Measurements from ENCODE around the gene TMC7. TPM values are rescaled to one million over a fixed set of nuclear protein-coding genes. Genes with fewer than 3 reads are reported as not detected.

TMC7 gene
- total and polyA plus RNA-seq, 2 of the 13 experiments (the other 11 are each of a cell fraction or from before 2014, with no cell fraction given) = 1.2 to 5.1 TPM

GRCh38 chr16:18936727-18937340 lies 46.9 kb upstream of the TMC7 start (continued):
- no peak for TF ChIP-seq NFIB (CRISPR knock-in tag; IDR thresholded peaks at IDR 0.05; ENCODE audit: borderline replicate concordance)
- peak; percentile 91; the same call in 1 of the 2 replicates for TF ChIP-seq ERF (CRISPR knock-in tag; IDR thresholded peaks at IDR 0.05)
- no peak for TF ChIP-seq SOX6 (IDR thresholded peaks at IDR 0.05)
- peak; percentile 91 for TF ChIP-seq SOX6 (CRISPR knock-in tag; IDR thresholded peaks at IDR 0.05)
- TF ChIP-seq, protein P1, sequence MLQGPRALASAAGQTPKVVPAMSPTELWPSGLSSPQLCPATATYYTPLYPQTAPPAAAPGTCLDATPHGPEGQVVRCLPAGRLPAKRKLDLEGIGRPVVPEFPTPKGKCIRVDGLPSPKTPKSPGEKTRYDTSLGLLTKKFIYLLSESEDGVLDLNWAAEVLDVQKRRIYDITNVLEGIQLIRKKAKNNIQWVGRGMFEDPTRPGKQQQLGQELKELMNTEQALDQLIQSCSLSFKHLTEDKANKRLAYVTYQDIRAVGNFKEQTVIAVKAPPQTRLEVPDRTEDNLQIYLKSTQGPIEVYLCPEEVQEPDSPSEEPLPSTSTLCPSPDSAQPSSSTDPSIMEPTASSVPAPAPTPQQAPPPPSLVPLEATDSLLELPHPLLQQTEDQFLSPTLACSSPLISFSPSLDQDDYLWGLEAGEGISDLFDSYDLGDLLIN (CRISPR knock-in tag; IDR thresholded peaks at IDR 0.05; ENCODE audit: borderline replicate concordance) = no peak
- TF ChIP-seq THRA (CRISPR knock-in tag; IDR thresholded peaks at IDR 0.05; ENCODE audit: borderline replicate concordance) = 0 out of 2 replicates have a peak, but pooled peaks have one; percentile 17
- TF ChIP-seq ZNF143 (CRISPR knock-in tag; IDR thresholded peaks at IDR 0.05) = peak; percentile 46; the same call in 1 of the 2 replicates
- TF ChIP-seq ZNF782 (CRISPR knock-in tag; IDR thresholded peaks at IDR 0.05; ENCODE audit: borderline replicate concordance) = no peak
- TF ChIP-seq MYNN (CRISPR knock-in tag; IDR thresholded peaks at IDR 0.05; ENCODE audit: low read depth) = no peak
- TF ChIP-seq ZNF256 (CRISPR knock-in tag; conservative IDR thresholded peaks at IDR 0.05) = no peak
- no peak; the same call in 1 of the 2 replicates for TF ChIP-seq ZNF556 (CRISPR knock-in tag; IDR thresholded peaks at IDR 0.05; ENCODE audit: borderline replicate concordance)
- no peak for TF ChIP-seq PRMT3 (CRISPR knock-in tag; IDR thresholded peaks at IDR 0.05; ENCODE audit: borderline replicate concordance, low read depth)
- 0 out of 2 replicates have a peak, but pooled peaks have one; percentile 31 for TF ChIP-seq ZNF891 (CRISPR knock-in tag; IDR thresholded peaks at IDR 0.05)
- TF ChIP-seq, protein P2, sequence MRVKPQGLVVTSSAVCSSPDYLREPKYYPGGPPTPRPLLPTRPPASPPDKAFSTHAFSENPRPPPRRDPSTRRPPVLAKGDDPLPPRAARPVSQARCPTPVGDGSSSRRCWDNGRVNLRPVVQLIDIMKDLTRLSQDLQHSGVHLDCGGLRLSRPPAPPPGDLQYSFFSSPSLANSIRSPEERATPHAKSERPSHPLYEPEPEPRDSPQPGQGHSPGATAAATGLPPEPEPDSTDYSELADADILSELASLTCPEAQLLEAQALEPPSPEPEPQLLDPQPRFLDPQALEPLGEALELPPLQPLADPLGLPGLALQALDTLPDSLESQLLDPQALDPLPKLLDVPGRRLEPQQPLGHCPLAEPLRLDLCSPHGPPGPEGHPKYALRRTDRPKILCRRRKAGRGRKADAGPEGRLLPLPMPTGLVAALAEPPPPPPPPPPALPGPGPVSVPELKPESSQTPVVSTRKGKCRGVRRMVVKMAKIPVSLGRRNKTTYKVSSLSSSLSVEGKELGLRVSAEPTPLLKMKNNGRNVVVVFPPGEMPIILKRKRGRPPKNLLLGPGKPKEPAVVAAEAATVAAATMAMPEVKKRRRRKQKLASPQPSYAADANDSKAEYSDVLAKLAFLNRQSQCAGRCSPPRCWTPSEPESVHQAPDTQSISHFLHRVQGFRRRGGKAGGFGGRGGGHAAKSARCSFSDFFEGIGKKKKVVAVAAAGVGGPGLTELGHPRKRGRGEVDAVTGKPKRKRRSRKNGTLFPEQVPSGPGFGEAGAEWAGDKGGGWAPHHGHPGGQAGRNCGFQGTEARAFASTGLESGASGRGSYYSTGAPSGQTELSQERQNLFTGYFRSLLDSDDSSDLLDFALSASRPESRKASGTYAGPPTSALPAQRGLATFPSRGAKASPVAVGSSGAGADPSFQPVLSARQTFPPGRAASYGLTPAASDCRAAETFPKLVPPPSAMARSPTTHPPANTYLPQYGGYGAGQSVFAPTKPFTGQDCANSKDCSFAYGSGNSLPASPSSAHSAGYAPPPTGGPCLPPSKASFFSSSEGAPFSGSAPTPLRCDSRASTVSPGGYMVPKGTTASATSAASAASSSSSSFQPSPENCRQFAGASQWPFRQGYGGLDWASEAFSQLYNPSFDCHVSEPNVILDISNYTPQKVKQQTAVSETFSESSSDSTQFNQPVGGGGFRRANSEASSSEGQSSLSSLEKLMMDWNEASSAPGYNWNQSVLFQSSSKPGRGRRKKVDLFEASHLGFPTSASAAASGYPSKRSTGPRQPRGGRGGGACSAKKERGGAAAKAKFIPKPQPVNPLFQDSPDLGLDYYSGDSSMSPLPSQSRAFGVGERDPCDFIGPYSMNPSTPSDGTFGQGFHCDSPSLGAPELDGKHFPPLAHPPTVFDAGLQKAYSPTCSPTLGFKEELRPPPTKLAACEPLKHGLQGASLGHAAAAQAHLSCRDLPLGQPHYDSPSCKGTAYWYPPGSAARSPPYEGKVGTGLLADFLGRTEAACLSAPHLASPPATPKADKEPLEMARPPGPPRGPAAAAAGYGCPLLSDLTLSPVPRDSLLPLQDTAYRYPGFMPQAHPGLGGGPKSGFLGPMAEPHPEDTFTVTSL (CRISPR knock-in tag; IDR thresholded peaks at IDR 0.05; ENCODE audit: borderline replicate concordance) = peak; percentile 85; the same call in 1 of the 2 replicates
- no peak for TF ChIP-seq IKZF1 (IDR thresholded peaks at IDR 0.05)
- TF ChIP-seq MZF1 (CRISPR knock-in tag; IDR thresholded peaks at IDR 0.05; ENCODE audit: borderline replicate concordance) = no peak
- TF ChIP-seq ZNF251 (CRISPR knock-in tag; IDR thresholded peaks at IDR 0.05) = no peak
- no peak for TF ChIP-seq POLR2AphosphoS5 (IDR thresholded peaks at IDR 0.05; ENCODE audit: low read depth, low read length)
- TF ChIP-seq RORA (CRISPR knock-in tag; IDR thresholded peaks at IDR 0.05) = no peak
